ENCODE data around the gene TRIP11.

- TF ChIP-seq CTCF (IDR thresholded peaks at IDR 0.05) = no peak
- TF ChIP-seq POLR2AphosphoS5 (IDR thresholded peaks at IDR 0.05; ENCODE audit: insufficient read depth in 1 of 2, low read depth in 1 of 2) = no peak
- TF ChIP-seq POLR2A (IDR thresholded peaks at IDR 0.05) = no peak
These were observed 17.8 kb downstream of the TRIP11 start for GRCh38 chr14:92022036-92022435.
